SK-N-SH (cell line): ENCODE data around the gene TOLLIP. TPM values are rescaled to one million over a fixed set of nuclear protein-coding genes. Genes with fewer than 3 reads are reported as not detected.

ENCODE experiments used
- CTCF ChIA-PET: fragments of 300-600, 350-600 bp; formaldehyde crosslinking; extraction: SDS; loops from one replicate; lab custom pipeline; 2021; lab: Yijun Ruan, JAX
- POLR2A ChIA-PET: fragments of 350-600 bp; sonication (Branson Sonifier 250); formaldehyde crosslinking; extraction: SDS; loops from one replicate; lab custom pipeline; 2020; ENCODE audit warnings: antibody characterized with exemption, inconsistent platforms; lab: Yijun Ruan, JAX
- DNase-seq: peaks from one replicate; pipeline ENCODE4 v3.0.0; 2012
- H2AFZ ChIP-seq: fragments of 200-600 bp; sonication (generic); 2 replicates; pipeline ENCODE4 v1.8.1; 2016; ENCODE audit warnings: antibody characterized with exemption, mild to moderate bottlenecking, low read depth
- H3F3A ChIP-seq: fragments of 200-600 bp; sonication (generic); replicated peaks from 2 replicates; pipeline ENCODE3; 2016; ENCODE audit warnings: antibody characterized with exemption, mild to moderate bottlenecking; ENCODE audit not compliant: insufficient read depth
- H3K27ac ChIP-seq, 2 experiments: fragments of 200-500 bp in 1 of 2; fragments of 200-600 bp in 1 of 2; sonication (Bioruptor generic) in 1 of 2; sonication (generic), shearing (Covaris generic) in 1 of 2; 2 replicates each; pipeline versions ENCODE4 v1.5.1 to v1.6.1; 2014 to 2016; ENCODE audit warnings: low read depth in 2 of 2, inconsistent platforms in 1 of 2, low read length in 1 of 2, mild to moderate bottlenecking in 1 of 2, mixed read lengths in 1 of 2
- H3K27me3 ChIP-seq: fragments of 200-600 bp; sonication (generic), shearing (Covaris generic); 2 replicates; pipeline ENCODE4 v1.6.1; 2016; ENCODE audit warnings: mixed run types; ENCODE audit not compliant: insufficient read depth
- H3K36me3 ChIP-seq, 2 experiments: fragments of 200-500 bp in 1 of 2; fragments of 200-600 bp in 1 of 2; sonication (Bioruptor generic) in 1 of 2; sonication (generic) in 1 of 2; replicated peaks in 1 of 2; 2 replicates each; pipeline versions ENCODE3 to v1.5.1; 2014 to 2016; ENCODE audit warnings: low read length in 1 of 2, mild to moderate bottlenecking in 1 of 2; ENCODE audit not compliant: insufficient read depth in 2 of 2, control insufficient read depth in 1 of 2
- H3K4me1 ChIP-seq, 2 experiments: fragments of 200-500 bp in 1 of 2; fragments of 200-600 bp in 1 of 2; sonication (Bioruptor generic) in 1 of 2; sonication (generic), shearing (Covaris generic) in 1 of 2; 2 replicates each; pipeline versions ENCODE4 v1.5.1 to v1.6.1; 2014 to 2016; ENCODE audit warnings: low read depth in 1 of 2, low read length in 1 of 2, mixed run types in 1 of 2; ENCODE audit not compliant: insufficient read depth in 2 of 2, control insufficient read depth in 1 of 2
- H3K4me2 ChIP-seq: fragments of 200-600 bp; sonication (generic), shearing (Covaris generic); 2 replicates; pipeline ENCODE4 v1.6.1; 2017; ENCODE audit warnings: mixed run types
- H3K4me3 ChIP-seq, 2 experiments: fragments of 200-500 bp in 1 of 2; fragments of 200-600 bp in 1 of 2; sonication (Bioruptor generic) in 1 of 2; sonication (generic), shearing (Covaris generic) in 1 of 2; 2 replicates each; pipeline versions ENCODE4 v1.5.1 to v1.8.1; 2014 to 2016; ENCODE audit warnings: low read depth in 2 of 2, inconsistent platforms in 1 of 2, low read length in 1 of 2, mild to moderate bottlenecking in 1 of 2, mixed read lengths in 1 of 2, moderate library complexity in 1 of 2
- H3K79me2 ChIP-seq: fragments of 200-600 bp; sonication (generic); 2 replicates; pipeline ENCODE4 v1.8.1; 2017; ENCODE audit warnings: mild to moderate bottlenecking; ENCODE audit not compliant: insufficient read depth
- H3K9ac ChIP-seq: fragments of 200-600 bp; sonication (generic); 2 replicates; pipeline ENCODE4 v1.6.1; 2017; ENCODE audit warnings: mixed run types
- H3K9me2 ChIP-seq: fragments of 200-600 bp; sonication (generic); 2 replicates; pipeline ENCODE4 v1.6.1; 2017; ENCODE audit warnings: mixed run types
- H3K9me3 ChIP-seq: fragments of 200-600 bp; sonication (generic); 2 replicates; pipeline ENCODE4 v1.6.1; 2017; ENCODE audit warnings: mixed run types, mild to moderate bottlenecking, moderate library complexity
- H4K20me1 ChIP-seq: fragments of 200-600 bp; sonication (generic); 2 replicates; pipeline ENCODE4 v1.6.1; 2017; ENCODE audit warnings: mild to moderate bottlenecking, mixed run types; ENCODE audit not compliant: insufficient read depth
- CTCF ChIP-seq: fragments of 200-600 bp; sonication (generic); IDR thresholded peaks from 2 replicates; pipeline ENCODE4 v1.6.1; 2017; ENCODE audit warnings: antibody characterized with exemption, mild to moderate bottlenecking, moderate library complexity
- EP300 ChIP-seq, 2 experiments: IDR thresholded peaks; 2 replicates each; pipeline versions ENCODE4 v1.4.0 to v1.6.1; 2012; ENCODE audit warnings: borderline replicate concordance in 1 of 2, low read depth in 1 of 2, low read length in 1 of 2
- GABPA ChIP-seq: IDR thresholded peaks from 2 replicates; pipeline ENCODE4 v1.4.0; 2012; ENCODE audit warnings: low read depth, mild to moderate bottlenecking
- NFIC ChIP-seq: IDR thresholded peaks from 2 replicates; pipeline ENCODE4 v1.4.0; 2012; ENCODE audit warnings: borderline replicate concordance
- RAD21 ChIP-seq: IDR thresholded peaks from 2 replicates; pipeline ENCODE4 v1.6.1; 2012; ENCODE audit warnings: mild to moderate bottlenecking, low read length
- RFX5 ChIP-seq: IDR thresholded peaks from 2 replicates; pipeline ENCODE4 v1.6.1; 2012; ENCODE audit warnings: mild to moderate bottlenecking, improper control_type of control experiment, low read length
- SIN3A ChIP-seq: IDR thresholded peaks from 2 replicates; pipeline ENCODE4 v1.6.1; 2012; ENCODE audit warnings: low read depth, mild to moderate bottlenecking, low read length, moderate library complexity, borderline replicate concordance
- TAF1 ChIP-seq: IDR thresholded peaks from 2 replicates; pipeline ENCODE4 v1.6.1; 2012; ENCODE audit warnings: low read depth, mild to moderate bottlenecking, low read length, moderate library complexity, borderline replicate concordance
- TEAD4 ChIP-seq: IDR thresholded peaks from 2 replicates; pipeline ENCODE4 v1.4.0; 2012; ENCODE audit warnings: mild to moderate bottlenecking, borderline replicate concordance; ENCODE audit not compliant: insufficient read depth
- ZBTB33 ChIP-seq: IDR thresholded peaks from 2 replicates; pipeline ENCODE4 v1.4.0; 2012; ENCODE audit warnings: low read depth, borderline replicate concordance
- WGBS: methylation state at CpG from one replicate; pipeline ENCODE4 v1.1.6; 2017; ENCODE audit warnings: low lambda C conversion rate; 5-methylcytosine and 5-hydroxymethylcytosine counted together
- polyA plus RNA-seq, 3 experiments: library from polyadenylated mRNA; depleted of rRNA; stranded (reverse); fragments of >200 nt; gene quantifications; 2 replicates each; pipeline ENCODE4 v1.2.3, GENCODE V29; 2012

Gene TOLLIP
- polyA plus RNA-seq, 1 of the 3 experiments (the other 2 are of a cell fraction) = 55.4 TPM

- TF ChIP-seq ZBTB33 (no peak), CTCF (no peak), RFX5 (no peak)
- TF ChIP-seq, all 33 proteins: peak for 0
Measured at GRCh38 chr11:1258401-1259075, 50.9 kb downstream of the TOLLIP start (continued).

GRCh38 chr11:1257916-1258315, 51.5 kb downstream of the TOLLIP start:
- no peaks in the 10 kb centered on the region for H3K9me3 ChIP-seq
- no peaks in the 10 kb centered on the region for H3K36me3 ChIP-seq
- CTCF ChIA-PET = interaction anchor here (1.0 kb wide), 1 partner anchor 34 kb away, joined by 3 read pairs; no protein-coding TSS in a partner anchor
- no peak overlapping the region for H3K27ac ChIP-seq
- H3K4me2 ChIP-seq = no peak overlapping the region
- no peak overlapping the region for H3K9ac ChIP-seq
- H3K27me3 ChIP-seq = no peaks in the 10 kb centered on the region
- DNase-seq = no peak
- H3K4me1 ChIP-seq = peaks cover 0 to 9% of the 10 kb centered on the region in 2 experiments; a peak in 1 of 4 replicates
- no peak for TF ChIP-seq RAD21
- TF ChIP-seq SIN3A = no peak
- TF ChIP-seq TAF1 = no peak
- no peak for TF ChIP-seq TEAD4
- no peak for TF ChIP-seq GABPA
- TF ChIP-seq NFIC = no peak
- no peak for TF ChIP-seq RFX5
- no peak for TF ChIP-seq EP300 (IDR thresholded peaks at IDR 0.05; ENCODE audit: borderline replicate concordance in 1 of 2, low read depth in 1 of 2, low read length in 1 of 2)
- TF ChIP-seq, all 33 proteins: peak for 0
- POLR2A ChIA-PET = no interaction called here
- Histone ChIP-seq H4K20me1 (no peaks in the 10 kb centered on the region), H2AFZ (no peak overlapping the region), H3F3A (no peaks in the 10 kb centered on the region), H3K4me3 (no peak overlapping the region), H3K79me2 (no peaks in the 10 kb centered on the region), H3K9me2 (no peaks in the 10 kb centered on the region)
- WGBS = 62% methylated on average over 14 of the region's 16 CpGs

- no peak overlapping the region for H3K27ac ChIP-seq
- H3K36me3 ChIP-seq = no peaks in the 10 kb centered on the region
- no peaks in the 10 kb centered on the region for H3K27me3 ChIP-seq
- no peak overlapping the region for H3K9ac ChIP-seq
- no peak for DNase-seq
- no peaks in the 10 kb centered on the region for H3F3A ChIP-seq
- ChIA-PET CTCF (no interaction called here), POLR2A (no interaction called here)
- TF ChIP-seq CTCF (no peak), EP300 (IDR thresholded peaks at IDR 0.05; ENCODE audit: borderline replicate concordance in 1 of 2, low read depth in 1 of 2, low read length in 1 of 2) (no peak), RAD21 (no peak)
- H3K4me2 ChIP-seq = no peak overlapping the region
- H2AFZ ChIP-seq = no peak overlapping the region
- no peaks in the 10 kb centered on the region for H4K20me1 ChIP-seq
- H3K4me1 ChIP-seq = peaks cover 0 to 7% of the 10 kb centered on the region in 2 experiments; a peak in 1 of 4 replicates
- H3K9me3 ChIP-seq = no peaks in the 10 kb centered on the region
- 72% methylated on average over 15 of the region's 27 CpGs for WGBS
- no peaks in the 10 kb centered on the region for H3K79me2 ChIP-seq
- H3K4me3 ChIP-seq = no peak overlapping the region
- no peaks in the 10 kb centered on the region for H3K9me2 ChIP-seq
Measured at GRCh38 chr11:1257366-1257765, 52.1 kb downstream of the TOLLIP start.
